ENCODE data around the gene BTK. TPM values are rescaled to one million over a fixed set of nuclear protein-coding genes. Genes with fewer than 3 reads are reported as not detected.
A peak's percentile ranks its signal among the peaks of the same experiment; 100 is the strongest.

BTK gene
- total RNA-seq = 0.64 TPM in 1 of 2 replicates, not detected in the other
- long read RNA-seq = 0 reads

GRCh38 chrX:101385795-101386541, at the start of gene BTK:
Gene BTK, minus strand, starts transcription at chrX:101386191. Its CDS starts 10,907 bp downstream, at chrX:101375284.
- no peaks in the 10 kb centered on the region for H3K9me3 Mint-ChIP-seq
- H3K4me1 Mint-ChIP-seq = peaks cover 17% of the 10 kb centered on the region
- peaks cover 2% of the 10 kb centered on the region for H3K27me3 Mint-ChIP-seq (ENCODE audit: low read depth)
- TF ChIP-seq CTCF (conservative IDR thresholded peaks at IDR 0.05) = no peak
- H3K4me3 Mint-ChIP-seq = no peak within 1 kb of the TSS
- no peak for DNase-seq (ENCODE audit: low read depth, low spot score)
- H3K36me3 Mint-ChIP-seq (ENCODE audit: low read depth) = peaks cover 2% of the 10 kb centered on the region
- H3K27ac Mint-ChIP-seq (ENCODE audit: unreplicated experiment) = no peak within 1 kb of the TSS

- H3K4me3 Mint-ChIP-seq = no peak overlapping the region
- DNase-seq (ENCODE audit: low read depth, low spot score) = no peak
- H3K9me3 Mint-ChIP-seq = peaks cover 10% of the 10 kb centered on the region
- no peak overlapping the region for H3K27ac Mint-ChIP-seq (ENCODE audit: unreplicated experiment)
- no peaks in the 10 kb centered on the region for H3K4me1 Mint-ChIP-seq
- no peak for TF ChIP-seq CTCF (conservative IDR thresholded peaks at IDR 0.05)
- H3K27me3 Mint-ChIP-seq (ENCODE audit: low read depth) = no peaks in the 10 kb centered on the region
- H3K36me3 Mint-ChIP-seq (ENCODE audit: low read depth) = peaks cover 35% of the 10 kb centered on the region
These were observed 44.6 kb upstream of the BTK start for GRCh38 chrX:101430457-101431078.

- peaks cover 38% of the 10 kb centered on the region for H3K36me3 Mint-ChIP-seq (ENCODE audit: low read depth)
These were observed 43.9 kb upstream of the BTK start for GRCh38 chrX:101429934-101430333.

GRCh38 chrX:101427954-101428353, 42.0 kb upstream of the BTK start:
- no peak for DNase-seq (ENCODE audit: low read depth, low spot score)
- H3K4me3 Mint-ChIP-seq = no peak overlapping the region
- H3K9me3 Mint-ChIP-seq = peaks cover 10% of the 10 kb centered on the region
- H3K4me1 Mint-ChIP-seq = no peaks in the 10 kb centered on the region
- H3K27me3 Mint-ChIP-seq (ENCODE audit: low read depth) = no peaks in the 10 kb centered on the region
- no peak for TF ChIP-seq CTCF (conservative IDR thresholded peaks at IDR 0.05)
- peaks cover 38% of the 10 kb centered on the region for H3K36me3 Mint-ChIP-seq (ENCODE audit: low read depth)
- H3K27ac Mint-ChIP-seq (ENCODE audit: unreplicated experiment) = no peak overlapping the region

More at GRCh38 chrX:101429934-101430333, 43.9 kb upstream of the BTK start:
- H3K4me3 Mint-ChIP-seq = no peak overlapping the region
- H3K27ac Mint-ChIP-seq (ENCODE audit: unreplicated experiment) = no peak overlapping the region
- H3K27me3 Mint-ChIP-seq (ENCODE audit: low read depth) = no peaks in the 10 kb centered on the region
- no peak for DNase-seq (ENCODE audit: low read depth, low spot score)
- no peaks in the 10 kb centered on the region for H3K4me1 Mint-ChIP-seq
- no peak for TF ChIP-seq CTCF (conservative IDR thresholded peaks at IDR 0.05)
- peaks cover 13% of the 10 kb centered on the region for H3K9me3 Mint-ChIP-seq

GRCh38 chrX:101419489-101419888, 33.5 kb upstream of the BTK start:
- Mint-ChIP-seq H3K4me3 (peak overlapping the region; percentile 94), H3K4me1 (peaks cover 35% of the 10 kb centered on the region), H3K36me3 (ENCODE audit: low read depth) (peaks cover 9% of the 10 kb centered on the region), H3K27ac (ENCODE audit: unreplicated experiment) (no peak overlapping the region), H3K27me3 (ENCODE audit: low read depth) (no peaks in the 10 kb centered on the region), H3K9me3 (no peaks in the 10 kb centered on the region)
- no peak for DNase-seq (ENCODE audit: low read depth, low spot score)
- TF ChIP-seq CTCF (conservative IDR thresholded peaks at IDR 0.05) = no peak
